Activated CD4-positive, alpha-beta T cell treated with anti-CD3 and anti-CD28 coated beads for 48 hours (primary cell): ENCODE results near the gene AGBL1.
A peak's percentile ranks its signal among the peaks of the same experiment; 100 is the strongest.
"Not testable (repeated sequence)": the region's sequence is repeated elsewhere in the genome, so short reads cannot be mapped to it uniquely, and the experiment has no call there.

ENCODE experiments used
- DNase-seq: peaks from one replicate; pipeline ENCODE4 v3.0.0-alpha.2; 2020

The AGBL1 gene

GRCh38 chr15:86087808-86088207 is 8.1 kb downstream of the AGBL1 start:
- DNase-seq = no peak

GRCh38 chr15:86089422-86089821 is 9.8 kb downstream of the AGBL1 start:
- DNase-seq = no peak

- no peak for DNase-seq
Observed at GRCh38 chr15:86101818-86102217, 22.1 kb downstream of the AGBL1 start.

GRCh38 chr15:86103825-86104224 is 24.2 kb downstream of the AGBL1 start:
- DNase-seq = no peak

GRCh38 chr15:86106306-86106705 is 26.6 kb downstream of the AGBL1 start:
- no peak for DNase-seq

GRCh38 chr15:86115145-86115801 is 35.6 kb downstream of the AGBL1 start:
- DNase-seq = no peak

- no peak for DNase-seq
Observed at GRCh38 chr15:86121568-86122225, 42.0 kb downstream of the AGBL1 start.

- DNase-seq = not testable (repeated sequence)
Observed at GRCh38 chr15:86122691-86123391, 43.2 kb downstream of the AGBL1 start.

GRCh38 chr15:86125775-86126174 is 46.1 kb downstream of the AGBL1 start:
- no peak for DNase-seq

- DNase-seq = no peak
Observed at GRCh38 chr15:86127547-86127946, 47.9 kb downstream of the AGBL1 start.

GRCh38 chr15:86135041-86135440 is 55.4 kb downstream of the AGBL1 start:
- no peak for DNase-seq

- DNase-seq = no peak
Observed at GRCh38 chr15:86136861-86137260, 57.2 kb downstream of the AGBL1 start.

- no peak for DNase-seq
Observed at GRCh38 chr15:86138798-86139197, 59.1 kb downstream of the AGBL1 start.

- peak; percentile 54 for DNase-seq
Observed at GRCh38 chr15:86139828-86140227, 60.2 kb downstream of the AGBL1 start.

- no peak for DNase-seq
Observed at GRCh38 chr15:86154705-86155104, 75.0 kb downstream of the AGBL1 start.

GRCh38 chr15:86155551-86155950 is 75.9 kb downstream of the AGBL1 start:
- no peak for DNase-seq

- no peak for DNase-seq
Observed at GRCh38 chr15:86157606-86158293, 78.1 kb downstream of the AGBL1 start.

- no peak for DNase-seq
Observed at GRCh38 chr15:86159468-86159867, 79.8 kb downstream of the AGBL1 start.

- DNase-seq = no peak
Observed at GRCh38 chr15:86161250-86161649, 81.6 kb downstream of the AGBL1 start.

- DNase-seq = no peak
Observed at GRCh38 chr15:86162172-86162591, 82.5 kb downstream of the AGBL1 start.

- DNase-seq = no peak
Observed at GRCh38 chr15:86162641-86163040, 83.0 kb downstream of the AGBL1 start.

- no peak for DNase-seq
Observed at GRCh38 chr15:86163816-86164215, 84.1 kb downstream of the AGBL1 start.

GRCh38 chr15:86164232-86164898 is 84.7 kb downstream of the AGBL1 start:
- DNase-seq = no peak
